HG03457 (cell line): ENCODE data around the gene TIGD4.
"Not testable (repeated sequence)": the region's sequence is repeated elsewhere in the genome, so short reads cannot be mapped to it uniquely, and the experiment has no call there.

Experiments
- ATAC-seq: cut with Tn5 transposase; IDR thresholded peaks from one replicate; pipeline ENCODE4 v1.9.1; 2021; ENCODE audit warnings: moderate number of reproducible peaks; ENCODE audit not compliant: unreplicated experiment

TIGD4 gene

GRCh38 chr4:152784490-152785350 is 5.2 kb upstream of the TIGD4 start:
- no peak for ATAC-seq

- peak; percentile 22 for ATAC-seq
Observed at GRCh38 chr4:152780267-152780778, 793 bp upstream of the TIGD4 start.

DNA sequence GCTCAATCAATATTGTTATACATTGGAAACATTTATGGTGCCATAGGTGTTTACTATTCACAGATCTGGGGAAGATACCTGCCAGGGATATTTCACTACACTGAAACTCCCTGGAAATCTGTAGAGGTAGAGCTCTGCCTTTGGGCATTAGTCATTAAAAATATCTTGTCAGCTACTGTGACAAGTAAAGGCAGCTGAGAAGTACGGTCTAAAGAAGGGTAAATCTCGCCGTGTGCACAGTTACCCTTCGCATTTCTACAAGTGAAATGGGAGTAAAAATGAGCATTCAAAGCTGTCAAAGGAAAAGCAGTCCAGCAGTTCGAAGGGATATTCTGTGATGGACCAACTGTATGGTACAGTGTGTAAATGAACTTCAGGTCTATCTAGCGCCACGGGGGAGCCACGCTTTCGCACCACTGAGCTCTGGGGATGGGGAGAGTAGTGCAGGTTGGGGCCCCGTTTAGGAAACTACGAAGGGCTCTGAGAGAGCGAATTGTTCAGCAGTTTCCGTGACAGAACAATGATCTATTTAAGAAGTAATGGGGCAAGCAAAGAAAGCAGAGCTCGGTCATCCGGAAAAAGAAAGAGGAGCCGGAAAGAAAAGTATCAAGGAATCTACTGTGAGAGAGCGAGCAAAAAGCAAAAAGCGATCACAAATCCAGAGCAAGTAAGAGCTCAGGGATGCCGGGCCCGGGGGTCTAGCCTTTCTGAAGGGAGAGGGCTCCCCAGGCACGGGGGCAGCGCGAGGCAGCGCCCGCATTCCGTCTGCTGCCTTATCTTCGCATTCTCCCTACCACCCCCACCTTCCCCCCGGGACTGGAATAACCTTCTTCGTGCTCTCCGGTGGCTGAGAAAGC is 646 bp downstream of the TIGD4 start:
- peak; percentile 2 for ATAC-seq

DNA sequence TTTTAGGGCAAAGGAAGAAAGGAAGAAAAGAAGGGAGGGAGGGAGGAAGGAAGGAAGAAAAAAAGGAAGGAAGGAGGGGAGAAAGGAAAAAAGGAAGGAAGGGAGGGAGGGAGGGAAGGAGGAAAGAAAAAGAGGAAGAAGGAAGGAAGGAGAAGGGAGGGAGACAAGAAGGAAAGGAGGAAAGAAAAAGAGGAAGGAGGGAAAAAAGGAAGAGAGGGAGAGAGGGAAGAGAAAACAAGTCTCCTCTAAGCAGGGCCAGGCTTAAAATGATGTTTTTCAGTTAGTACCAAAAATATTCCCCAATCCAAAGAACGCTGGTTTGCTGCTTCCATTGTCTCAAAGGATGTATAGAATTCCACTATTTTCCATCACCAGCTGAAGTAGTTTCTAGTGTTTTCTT is 2.0 kb downstream of the TIGD4 start:
- no peak for ATAC-seq

GRCh38 chr4:152776352-152776751 is 3.2 kb downstream of the TIGD4 start:
- no peak for ATAC-seq

- ATAC-seq, result no peak
Observed at GRCh38 chr4:152773953-152774352, 5.6 kb downstream of the TIGD4 start.

- no peak for ATAC-seq
Observed at GRCh38 chr4:152773339-152773738, 6.2 kb downstream of the TIGD4 start.

DNA sequence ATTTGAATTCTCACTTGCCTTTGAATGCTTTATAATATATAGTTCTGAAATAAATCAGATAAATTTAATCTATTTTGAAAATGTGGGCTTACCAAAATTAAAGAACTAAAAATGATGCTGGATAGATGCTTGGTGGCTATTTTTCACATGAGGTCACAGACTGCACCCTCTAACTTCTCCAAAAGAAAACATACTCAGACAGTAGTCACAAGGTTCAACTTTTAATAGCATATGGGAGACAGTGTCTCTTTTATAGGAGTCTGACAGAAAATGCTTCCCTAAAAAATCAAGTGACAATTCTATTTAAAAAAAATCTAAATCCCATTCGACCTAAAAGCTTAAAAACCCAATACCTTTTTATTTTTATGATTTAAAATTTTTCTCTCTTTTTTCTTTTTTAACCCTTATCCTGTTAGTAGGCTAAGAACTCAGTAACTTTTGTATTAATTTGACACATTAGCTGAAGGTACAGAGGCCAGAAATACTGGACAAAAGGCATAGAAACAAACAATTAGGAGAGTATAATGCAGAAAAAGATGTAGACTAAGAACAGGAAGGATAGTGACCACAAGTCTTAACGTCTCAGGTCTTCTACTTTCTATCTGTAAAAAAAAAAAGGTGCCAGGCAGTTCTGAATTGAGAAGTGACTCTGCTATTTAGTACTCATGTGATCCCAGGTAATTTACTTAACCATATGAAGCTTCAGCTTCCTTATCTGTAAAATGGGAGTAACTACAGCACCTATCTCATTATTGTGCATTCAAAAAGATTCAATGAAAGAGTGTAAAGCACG is 7.6 kb downstream of the TIGD4 start:
- peak; percentile 72 for ATAC-seq

- not testable (repeated sequence) for ATAC-seq
Observed at GRCh38 chr4:152765069-152765737, 14.3 kb downstream of the TIGD4 start.

DNA sequence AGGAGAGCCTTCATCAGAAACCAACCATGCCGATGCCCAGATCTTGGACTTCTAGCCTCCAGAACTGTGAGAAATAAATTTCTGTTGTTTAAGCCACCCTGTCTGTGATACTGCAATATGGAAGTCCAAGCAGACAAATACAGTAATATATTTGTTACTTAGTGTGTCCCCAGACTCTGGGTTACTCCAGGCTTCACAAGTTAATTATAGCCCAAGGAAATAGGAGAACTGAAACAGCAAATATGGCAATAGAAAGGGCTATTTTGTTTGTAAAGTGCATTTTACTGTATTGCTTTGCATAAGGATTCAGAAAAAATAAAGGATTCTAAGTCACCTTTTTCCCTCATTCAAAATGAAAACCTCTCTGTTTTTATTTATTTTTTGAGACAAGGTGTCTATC is 15.7 kb downstream of the TIGD4 start:
- ATAC-seq, result no peak

DNA sequence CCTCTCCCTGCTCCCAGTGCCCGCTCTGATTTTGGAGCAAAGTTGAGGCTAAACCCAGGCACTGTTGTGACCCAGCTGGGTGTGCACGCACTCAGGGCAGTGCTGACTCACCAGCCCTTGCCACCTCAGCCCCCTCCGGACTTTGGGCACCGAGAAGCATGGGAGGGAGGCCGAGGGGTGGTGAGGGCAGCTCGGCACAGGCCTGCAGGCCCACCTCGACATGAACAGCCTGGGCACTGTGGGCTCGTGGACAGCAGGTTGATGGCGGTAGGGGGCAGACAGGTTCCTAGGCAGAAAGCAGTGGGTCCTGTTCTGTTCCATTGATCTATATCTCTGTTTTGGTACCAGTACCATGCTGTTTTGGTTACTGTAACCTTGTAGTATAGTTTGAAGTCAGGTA is 30.9 kb downstream of the TIGD4 start:
- ATAC-seq, result no peak

DNA sequence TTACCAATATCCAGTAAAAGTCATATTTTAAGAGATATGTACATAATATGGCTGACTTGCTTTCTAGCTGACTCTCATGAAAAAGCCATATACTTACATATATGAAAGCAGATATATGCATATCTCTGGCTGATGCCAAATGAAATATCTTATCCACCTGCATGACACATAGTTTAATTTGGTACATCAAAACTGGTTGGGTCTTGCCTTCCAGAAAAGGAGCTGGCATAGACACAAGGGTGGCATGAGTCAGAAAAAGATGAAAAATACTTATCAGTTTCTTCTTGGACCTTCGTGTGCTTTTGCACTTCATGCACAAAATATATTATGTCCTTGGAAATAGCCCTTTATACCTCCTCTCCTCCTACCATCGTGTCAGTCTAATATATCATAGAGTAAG is 32.1 kb downstream of the TIGD4 start:
- no peak for ATAC-seq

DNA sequence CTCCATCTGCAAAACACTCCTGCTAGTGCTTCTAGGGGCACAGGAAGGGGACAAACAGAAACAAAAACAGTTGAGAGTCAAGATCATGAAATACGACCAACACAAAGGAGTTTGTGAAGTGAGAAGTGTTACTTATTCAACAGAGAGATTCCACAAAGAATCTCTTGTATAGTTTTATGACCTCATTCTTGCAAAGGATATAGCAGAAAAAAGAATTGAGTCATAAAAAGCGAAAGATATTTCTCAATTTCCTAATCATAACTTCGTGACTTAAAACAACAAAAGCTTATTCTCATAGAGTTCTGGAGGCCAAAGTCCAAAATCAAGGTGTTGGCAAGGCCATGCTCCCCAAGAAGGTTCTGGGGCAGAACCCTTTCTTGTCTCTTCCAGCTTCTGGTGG is 40.7 kb downstream of the TIGD4 start:
- ATAC-seq, result no peak

DNA sequence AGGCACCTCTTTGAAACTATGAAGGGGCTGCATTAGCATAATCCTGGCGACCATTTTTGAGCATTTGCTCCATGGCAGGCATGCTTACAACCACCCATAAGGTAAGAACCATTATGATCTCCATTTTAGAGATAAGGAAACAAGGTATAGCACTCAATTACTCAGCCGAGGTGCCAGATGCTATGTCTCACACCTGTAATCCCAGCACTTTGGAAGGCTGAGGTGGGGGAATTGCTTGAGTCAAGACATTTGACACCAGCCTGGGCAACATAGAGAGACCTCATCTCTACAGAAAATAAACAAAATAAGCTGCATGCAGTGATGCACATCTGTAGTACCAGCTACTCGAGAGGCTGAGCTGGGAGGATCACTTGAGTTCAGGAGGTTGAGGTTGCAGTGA is 43.6 kb downstream of the TIGD4 start:
- ATAC-seq, result no peak

- no peak for ATAC-seq
Observed at GRCh38 chr4:152735396-152735859, 44.1 kb downstream of the TIGD4 start.

- ATAC-seq, result no peak
Observed at GRCh38 chr4:152734699-152735050, 44.9 kb downstream of the TIGD4 start.

GRCh38 chr4:152734015-152734698 is 45.4 kb downstream of the TIGD4 start:
- no peak for ATAC-seq

DNA sequence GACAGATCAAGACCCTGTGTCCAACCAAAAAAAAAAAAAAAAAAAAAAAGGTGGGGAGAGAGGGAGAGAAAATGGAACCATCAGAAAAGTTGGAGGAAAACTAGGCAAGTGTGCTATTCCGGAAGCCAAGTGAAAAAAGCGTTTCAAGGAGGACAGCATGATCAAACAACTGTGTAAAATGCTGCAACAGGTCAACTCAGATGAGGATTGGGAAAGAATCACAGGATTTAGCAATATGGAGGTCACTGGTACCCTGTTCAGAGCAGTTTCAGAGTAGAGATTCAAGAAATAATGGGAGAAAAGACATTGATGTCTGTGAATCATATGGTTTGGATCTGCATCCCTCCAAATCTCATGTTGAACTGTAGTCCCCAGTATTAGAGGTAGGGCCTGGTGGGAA is 47.5 kb downstream of the TIGD4 start:
- ATAC-seq, result no peak

DNA sequence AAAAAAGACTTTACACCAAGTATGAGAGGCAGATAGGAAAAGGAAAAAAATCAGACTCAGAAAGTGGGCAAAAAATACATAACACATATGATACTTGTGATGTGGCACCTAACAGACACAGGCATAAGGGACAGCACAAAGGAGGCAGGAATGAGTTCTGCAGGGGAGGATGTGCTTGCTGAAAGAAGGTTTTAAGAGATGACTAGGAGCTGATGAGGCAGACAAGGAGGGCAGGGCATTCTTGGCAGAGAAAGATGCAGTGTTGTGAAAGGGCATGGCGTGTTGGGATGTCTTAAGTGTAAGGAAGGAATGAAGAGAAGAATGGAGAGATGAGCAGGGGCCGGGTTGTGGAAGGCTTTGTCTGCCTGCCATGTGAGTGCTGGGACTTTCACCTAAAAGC is 50.1 kb downstream of the TIGD4 start:
- ATAC-seq, result no peak

GRCh38 chr4:152728343-152728742 is 51.2 kb downstream of the TIGD4 start:
- no peak for ATAC-seq
